Breast epithelium (tissue), 3 donors: ENCODE results near the gene TPD52L1.

Experiments
- CTCF ChIP-seq, 3 donors: fragments of 450-650 bp; IDR thresholded peaks; one replicate each; pipeline ENCODE4 v1.5.1; 2016 to 2017; ENCODE audit warnings: antibody characterized with exemption in 3 of 3, mild to moderate bottlenecking in 3 of 3, moderate library complexity in 3 of 3
- POLR2A ChIP-seq: fragments of 450-650 bp; IDR thresholded peaks from one replicate; pipeline ENCODE4 v1.6.1; 2016; ENCODE audit warnings: antibody characterized with exemption, mild to moderate bottlenecking, moderate library complexity
- POLR2AphosphoS5 ChIP-seq, 3 donors: sonication (generic); formaldehyde crosslinking; IDR thresholded peaks; one replicate each; pipeline ENCODE4 v1.6.1; 2017; ENCODE audit warnings: antibody characterized with exemption in 3 of 3

- TF ChIP-seq POLR2AphosphoS5 (IDR thresholded peaks at IDR 0.05): no peak
- TF ChIP-seq CTCF (IDR thresholded peaks at IDR 0.05): no peak
- TF ChIP-seq POLR2A: no peak
These were observed 55.2 kb downstream of the TPD52L1 start for GRCh38 chr6:125208625-125209249.
